ENCODE data around the gene SCNN1B.

GRCh38 chr16:23395732-23396131 lies 93.6 kb downstream of the SCNN1B start:
- TF ChIP-seq, protein P1, sequence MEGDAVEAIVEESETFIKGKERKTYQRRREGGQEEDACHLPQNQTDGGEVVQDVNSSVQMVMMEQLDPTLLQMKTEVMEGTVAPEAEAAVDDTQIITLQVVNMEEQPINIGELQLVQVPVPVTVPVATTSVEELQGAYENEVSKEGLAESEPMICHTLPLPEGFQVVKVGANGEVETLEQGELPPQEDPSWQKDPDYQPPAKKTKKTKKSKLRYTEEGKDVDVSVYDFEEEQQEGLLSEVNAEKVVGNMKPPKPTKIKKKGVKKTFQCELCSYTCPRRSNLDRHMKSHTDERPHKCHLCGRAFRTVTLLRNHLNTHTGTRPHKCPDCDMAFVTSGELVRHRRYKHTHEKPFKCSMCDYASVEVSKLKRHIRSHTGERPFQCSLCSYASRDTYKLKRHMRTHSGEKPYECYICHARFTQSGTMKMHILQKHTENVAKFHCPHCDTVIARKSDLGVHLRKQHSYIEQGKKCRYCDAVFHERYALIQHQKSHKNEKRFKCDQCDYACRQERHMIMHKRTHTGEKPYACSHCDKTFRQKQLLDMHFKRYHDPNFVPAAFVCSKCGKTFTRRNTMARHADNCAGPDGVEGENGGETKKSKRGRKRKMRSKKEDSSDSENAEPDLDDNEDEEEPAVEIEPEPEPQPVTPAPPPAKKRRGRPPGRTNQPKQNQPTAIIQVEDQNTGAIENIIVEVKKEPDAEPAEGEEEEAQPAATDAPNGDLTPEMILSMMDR (IDR thresholded peaks at IDR 0.05), result no peak
- TF ChIP-seq POLR2A (IDR thresholded peaks at IDR 0.05), result no peak

Measured in body of pancreas (tissue), 4 donors.